ENCODE results near the gene PTPRM.

PTPRM gene

DNA sequence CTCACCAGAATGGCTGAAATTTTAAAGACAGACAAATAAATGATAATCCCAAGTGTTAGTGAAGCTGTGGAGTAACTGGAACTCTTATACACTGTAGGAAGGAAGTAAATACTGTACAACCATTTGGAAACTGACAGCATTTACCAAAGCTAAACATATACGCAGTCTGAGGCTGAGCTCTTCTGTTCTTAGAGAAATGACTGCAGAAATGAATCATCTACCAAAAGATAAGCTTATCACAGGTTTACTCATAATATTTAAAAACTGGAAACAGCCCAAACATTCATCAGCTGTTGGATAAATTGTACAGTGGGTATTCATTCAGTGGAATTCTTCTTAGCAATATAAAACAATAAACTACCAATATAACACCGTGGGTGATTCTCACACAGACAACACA lies 824.0 kb downstream of the PTPRM start:
- in situ Hi-C loops (cut with HindIII; ENCODE audit: low pct_unique_long_range_greater_than_20kb, low sequenced_read_pairs), result no loop called here
- DNase-seq (ENCODE audit: low read depth in 1 of 2, low spot score in 1 of 2), result no peak
- TF ChIP-seq JUND (IDR thresholded peaks at IDR 0.05; ENCODE audit: low read depth), result no peak

DNA sequence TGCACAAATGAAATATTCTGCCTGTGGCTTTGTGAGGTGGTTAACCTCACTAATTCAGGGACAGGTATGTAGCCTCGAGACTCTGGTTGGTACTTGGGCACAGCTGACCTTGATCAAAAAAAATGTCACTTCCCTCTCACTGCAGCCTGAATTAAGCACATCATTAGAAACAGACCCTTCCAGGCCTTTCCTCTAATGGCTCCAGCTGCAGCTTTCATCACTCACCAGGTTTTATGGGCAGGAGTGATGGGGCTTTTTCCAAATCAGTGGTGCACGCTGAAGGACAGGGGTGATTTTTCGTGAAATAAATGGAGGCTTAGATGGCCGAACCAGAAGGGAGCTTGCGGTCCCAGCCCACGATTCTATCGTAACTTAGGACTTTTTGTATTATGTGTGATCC lies 829.1 kb downstream of the PTPRM start:
- in situ Hi-C loops (cut with HindIII; ENCODE audit: low pct_unique_long_range_greater_than_20kb, low sequenced_read_pairs), result no loop called here
- DNase-seq (ENCODE audit: low read depth in 1 of 2, low spot score in 1 of 2), result no peak
- no peak for TF ChIP-seq JUND (IDR thresholded peaks at IDR 0.05; ENCODE audit: low read depth)

DNA sequence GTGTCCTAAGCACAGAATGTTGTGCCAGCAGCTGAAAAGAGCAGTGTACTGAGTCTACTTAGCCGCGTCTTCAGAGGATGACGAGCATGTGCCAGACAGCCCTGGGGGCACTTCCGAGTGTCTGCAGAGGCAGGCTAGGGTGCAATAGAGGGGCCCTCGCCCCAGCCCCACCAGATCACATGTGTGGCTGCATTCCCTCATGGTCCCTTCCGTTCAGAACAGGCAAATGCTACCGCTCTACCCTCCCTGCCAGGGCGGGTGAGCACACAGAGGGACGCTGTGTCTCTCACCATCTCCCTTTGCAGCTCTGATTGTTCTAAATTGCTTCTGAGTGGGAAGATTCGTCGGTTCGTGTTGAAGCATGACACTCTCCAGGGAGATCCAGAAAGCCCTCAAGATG lies 829.9 kb downstream of the PTPRM start:
- TF ChIP-seq JUND (IDR thresholded peaks at IDR 0.05; ENCODE audit: low read depth), result no peak
- no peak for DNase-seq (ENCODE audit: low read depth in 1 of 2, low spot score in 1 of 2)
- in situ Hi-C loops (cut with HindIII; ENCODE audit: low pct_unique_long_range_greater_than_20kb, low sequenced_read_pairs), result no loop called here

DNA sequence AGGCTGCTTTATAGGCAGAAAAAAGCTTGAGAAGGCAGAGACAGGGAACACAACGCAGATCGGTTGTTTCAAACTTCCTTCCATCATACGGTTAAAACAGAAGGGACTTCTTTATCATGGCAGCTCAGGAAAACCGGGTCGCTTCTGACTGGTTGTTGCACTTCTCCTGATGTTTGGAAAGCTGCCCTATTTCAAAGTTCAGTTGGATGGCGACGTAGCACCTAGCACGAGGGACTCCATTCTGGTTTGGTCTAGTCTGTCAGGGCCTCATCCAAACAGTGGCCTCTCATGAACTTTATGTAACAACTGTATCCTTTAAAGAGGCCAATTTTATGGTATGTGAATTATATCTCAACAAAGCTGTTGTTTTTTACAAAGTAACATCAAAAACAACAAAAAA lies 832.0 kb downstream of the PTPRM start:
- in situ Hi-C loops (cut with HindIII; ENCODE audit: low pct_unique_long_range_greater_than_20kb, low sequenced_read_pairs), result no loop called here

DNA sequence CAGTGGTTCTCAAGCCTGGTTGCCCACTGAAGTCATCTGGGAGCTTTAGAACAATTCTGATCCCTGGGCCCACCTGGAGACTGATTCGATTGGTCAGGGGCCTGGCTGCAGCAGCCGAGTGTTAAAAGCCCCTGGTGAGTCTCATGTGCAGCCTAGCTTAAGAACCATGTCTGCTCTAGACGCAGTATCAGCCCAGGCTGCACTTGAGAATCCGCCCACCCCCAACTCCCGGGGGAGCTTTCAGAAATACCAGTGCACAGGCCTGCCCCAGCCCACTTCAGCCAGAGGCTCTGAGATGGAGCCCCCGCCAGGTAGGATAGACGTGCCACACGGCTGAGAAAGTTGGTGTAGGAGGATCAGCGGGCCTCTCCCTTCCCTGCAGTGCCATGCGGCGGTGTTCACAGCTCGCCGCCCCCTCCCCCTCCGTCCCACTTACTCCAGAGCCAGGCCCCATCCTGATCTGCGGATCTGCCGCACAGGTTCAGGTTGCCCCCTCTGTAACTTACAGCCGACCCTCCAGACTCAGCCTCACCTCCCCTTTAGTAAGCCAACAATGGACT lies 833.2 kb downstream of the PTPRM start:
- in situ Hi-C loops (cut with HindIII; ENCODE audit: low pct_unique_long_range_greater_than_20kb, low sequenced_read_pairs), result no loop called here

More for the DNA sequence above, 832.0 kb downstream of the PTPRM start:
- no peak for TF ChIP-seq JUND (IDR thresholded peaks at IDR 0.05; ENCODE audit: low read depth)
- no peak for DNase-seq (ENCODE audit: low read depth in 1 of 2, low spot score in 1 of 2)

DNA sequence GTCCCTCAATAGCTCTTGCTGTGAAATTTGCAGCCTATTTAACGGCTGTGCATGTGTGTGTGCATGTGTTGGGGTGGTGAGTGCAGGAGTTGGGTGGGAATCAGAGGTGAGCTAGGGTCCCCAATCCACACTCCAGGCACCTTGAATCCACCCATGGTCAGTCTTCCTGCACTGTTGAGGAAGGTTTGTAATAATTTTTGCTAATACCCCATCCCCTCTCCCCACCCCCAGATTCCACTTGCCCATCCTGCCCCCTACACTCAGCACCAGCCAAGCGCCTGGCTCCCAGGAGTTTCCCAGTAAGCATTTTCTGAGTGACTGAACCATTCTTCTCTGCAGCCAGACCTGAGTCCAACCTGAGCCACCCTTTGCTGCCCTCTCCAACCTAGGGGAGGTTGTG lies 833.7 kb downstream of the PTPRM start:
- in situ Hi-C loops (cut with HindIII; ENCODE audit: low pct_unique_long_range_greater_than_20kb, low sequenced_read_pairs), result no loop called here
- no peak for TF ChIP-seq JUND (IDR thresholded peaks at IDR 0.05; ENCODE audit: low read depth)
- no peak for DNase-seq (ENCODE audit: low read depth in 1 of 2, low spot score in 1 of 2)

More for the DNA sequence above, 833.2 kb downstream of the PTPRM start:
- TF ChIP-seq JUND (IDR thresholded peaks at IDR 0.05; ENCODE audit: low read depth), result no peak
- DNase-seq (ENCODE audit: low read depth in 1 of 2, low spot score in 1 of 2), result no peak

DNA sequence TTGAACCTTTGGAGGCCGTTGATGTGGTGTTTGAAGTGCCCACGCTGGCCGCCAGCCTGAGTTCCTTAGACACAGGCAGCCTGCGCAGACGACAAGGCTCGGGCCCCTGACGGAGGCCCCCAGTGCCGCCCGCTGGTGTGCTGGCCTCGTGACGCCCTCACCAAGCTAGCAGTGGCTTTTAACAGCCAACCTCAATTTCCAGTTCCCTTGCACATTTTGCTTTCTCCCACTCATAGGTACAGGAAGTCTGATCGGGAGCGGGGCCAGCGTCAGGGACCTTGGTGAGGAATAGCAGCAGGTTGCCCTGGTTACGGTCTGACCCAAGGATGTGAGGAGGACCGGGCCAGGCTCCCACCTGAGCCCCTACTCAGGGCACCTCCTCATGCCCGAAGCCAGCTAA lies 834.5 kb downstream of the PTPRM start:
- in situ Hi-C loops (cut with HindIII; ENCODE audit: low pct_unique_long_range_greater_than_20kb, low sequenced_read_pairs), result no loop called here
- no peak for TF ChIP-seq JUND (IDR thresholded peaks at IDR 0.05; ENCODE audit: low read depth)
- DNase-seq (ENCODE audit: low read depth in 1 of 2, low spot score in 1 of 2), result no peak

DNA sequence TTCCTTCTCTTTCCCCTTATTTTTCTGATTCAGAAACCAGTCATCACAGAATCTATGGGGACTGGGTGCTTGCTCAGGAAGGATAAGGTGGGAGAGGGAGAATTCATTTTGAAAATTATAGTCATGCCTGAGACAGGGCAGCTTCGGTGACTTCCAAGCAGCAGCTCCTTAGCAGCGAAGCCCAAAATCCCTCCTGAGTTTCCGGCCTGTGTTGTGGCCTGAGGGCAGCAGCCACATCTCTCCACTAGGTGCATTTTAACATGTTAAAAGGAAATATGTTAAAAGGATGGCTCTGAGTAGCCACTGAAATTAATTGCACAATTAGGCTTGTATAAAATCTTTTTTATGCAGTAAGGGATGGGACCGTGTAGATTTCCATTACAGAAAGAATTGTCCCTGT lies 835.1 kb downstream of the PTPRM start:
- DNase-seq (ENCODE audit: low read depth in 1 of 2, low spot score in 1 of 2), result no peak
- no peak for TF ChIP-seq JUND (IDR thresholded peaks at IDR 0.05; ENCODE audit: low read depth)
- in situ Hi-C loops (cut with HindIII; ENCODE audit: low pct_unique_long_range_greater_than_20kb, low sequenced_read_pairs), result no loop called here

DNA sequence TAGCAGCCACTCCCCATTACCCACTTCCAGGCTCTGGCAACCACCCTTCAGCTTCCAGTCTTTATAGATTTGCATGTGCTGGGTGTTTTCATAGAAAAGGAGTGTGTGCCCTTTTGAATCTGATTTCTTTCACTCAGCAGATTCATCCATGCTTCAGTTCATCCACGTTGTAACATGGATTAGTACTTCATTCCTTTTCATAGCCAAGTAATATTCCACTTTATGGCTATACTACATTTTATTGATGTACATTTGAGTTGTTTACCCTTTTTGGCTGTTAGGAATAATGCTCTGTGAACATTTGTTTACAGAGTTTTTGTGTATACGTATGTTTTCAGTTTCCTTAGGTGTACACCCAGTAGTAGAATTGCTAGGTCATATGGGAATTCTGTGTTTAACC lies 836.6 kb downstream of the PTPRM start:
- in situ Hi-C loops (cut with HindIII; ENCODE audit: low pct_unique_long_range_greater_than_20kb, low sequenced_read_pairs), result no loop called here
- no peak for DNase-seq (ENCODE audit: low read depth in 1 of 2, low spot score in 1 of 2)

DNA sequence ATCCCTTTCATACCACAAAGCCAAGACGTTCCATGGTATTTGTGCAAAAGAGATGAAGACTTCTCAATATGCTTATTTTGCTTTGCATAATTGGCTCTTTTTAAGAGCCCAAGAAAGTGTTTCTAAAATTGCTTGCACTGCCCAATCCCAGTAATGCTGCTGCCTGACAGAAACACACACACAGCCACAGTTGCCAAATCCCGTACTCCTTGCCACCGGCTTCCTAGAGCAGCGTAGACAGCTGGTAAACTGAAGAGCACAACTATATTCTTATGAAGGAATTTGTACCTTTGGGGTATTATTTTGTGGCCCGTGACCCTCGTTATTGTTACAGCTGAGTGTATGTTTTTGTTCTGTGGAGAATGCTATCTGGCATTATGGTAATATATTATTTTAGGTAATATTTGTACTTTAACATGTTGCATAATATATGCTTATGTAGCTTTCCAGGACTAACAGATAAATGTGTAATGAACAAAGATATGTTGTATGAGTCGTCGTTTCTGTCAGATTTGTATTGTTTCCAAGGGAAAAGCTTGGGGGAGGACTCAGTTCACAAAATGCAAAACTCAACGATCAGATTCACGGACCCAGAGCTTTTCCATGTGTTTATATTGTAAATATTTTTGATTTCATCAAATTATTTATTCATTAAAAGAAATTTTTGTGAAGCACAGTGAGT lies 839.2 kb downstream of the PTPRM start:
- in situ Hi-C loops (cut with HindIII; ENCODE audit: low pct_unique_long_range_greater_than_20kb, low sequenced_read_pairs), result no loop called here
- DNase-seq (ENCODE audit: low read depth in 1 of 2, low spot score in 1 of 2), result no peak
- no peak for TF ChIP-seq JUND (IDR thresholded peaks at IDR 0.05; ENCODE audit: low read depth)

More for the DNA sequence above, 836.6 kb downstream of the PTPRM start:
- no peak for TF ChIP-seq JUND (IDR thresholded peaks at IDR 0.05; ENCODE audit: low read depth)

DNA sequence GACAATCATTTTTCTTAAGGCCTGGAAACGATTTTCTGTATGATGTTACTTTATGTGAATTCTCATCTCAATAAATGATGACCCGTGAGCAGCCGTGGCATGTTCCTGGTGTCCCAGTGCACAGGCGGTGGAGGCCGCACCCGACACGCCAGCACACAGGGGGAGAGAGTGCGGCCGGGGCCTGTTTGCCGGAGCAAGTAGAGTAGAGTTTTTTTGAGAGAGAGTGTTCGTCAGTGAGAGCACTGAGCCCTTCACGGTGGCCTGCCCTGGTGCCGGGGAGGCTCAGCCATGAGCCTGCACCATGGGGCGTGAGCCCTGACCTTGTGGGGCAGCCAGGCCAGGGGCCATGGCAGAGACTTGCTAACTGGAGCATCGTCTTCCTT lies 839.7 kb downstream of the PTPRM start:
- in situ Hi-C loops (cut with HindIII; ENCODE audit: low pct_unique_long_range_greater_than_20kb, low sequenced_read_pairs), result no loop called here
- TF ChIP-seq JUND (IDR thresholded peaks at IDR 0.05; ENCODE audit: low read depth), result no peak
- no peak for DNase-seq (ENCODE audit: low read depth in 1 of 2, low spot score in 1 of 2)

DNA sequence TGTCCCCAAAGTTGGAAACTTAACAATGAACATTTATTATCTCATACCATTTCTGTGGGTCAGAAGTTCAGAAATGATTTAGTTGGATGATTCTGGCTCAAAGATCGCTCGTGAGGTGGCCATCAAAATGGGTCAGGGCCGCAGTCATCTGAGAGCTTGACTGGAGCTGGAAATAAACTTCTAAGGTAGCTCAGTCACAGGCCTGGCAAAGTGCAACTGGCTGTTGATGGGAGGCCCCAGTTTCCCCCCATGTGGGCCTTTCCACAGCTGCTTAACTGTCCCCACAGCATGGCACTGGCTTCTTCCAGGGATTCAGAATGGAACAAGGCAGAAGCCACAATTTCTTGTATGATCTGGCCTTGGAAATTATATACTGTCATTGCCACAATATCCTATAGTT lies 842.0 kb downstream of the PTPRM start:
- no peak for DNase-seq (ENCODE audit: low read depth in 1 of 2, low spot score in 1 of 2)
- in situ Hi-C loops (cut with HindIII; ENCODE audit: low pct_unique_long_range_greater_than_20kb, low sequenced_read_pairs), result no loop called here
- no peak for TF ChIP-seq JUND (IDR thresholded peaks at IDR 0.05; ENCODE audit: low read depth)

DNA sequence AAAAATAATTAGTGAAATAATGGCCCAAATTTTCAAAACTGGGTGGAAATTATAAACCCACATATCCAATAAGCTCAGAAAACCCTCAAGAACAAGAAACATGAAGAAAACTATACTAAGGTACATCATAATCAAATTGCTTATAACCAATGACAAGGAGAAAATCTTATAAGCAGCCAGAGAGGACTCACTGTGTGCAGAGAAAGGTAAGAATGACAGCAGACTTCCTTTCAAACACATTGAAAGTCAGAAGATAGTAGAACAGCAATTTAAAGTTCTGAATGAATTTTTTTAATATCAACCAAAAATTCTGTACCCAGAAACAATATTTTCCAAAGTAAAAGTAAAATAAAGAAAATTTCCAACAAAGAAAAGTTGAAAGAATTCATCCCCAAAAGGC lies 844.4 kb downstream of the PTPRM start:
- TF ChIP-seq JUND (IDR thresholded peaks at IDR 0.05; ENCODE audit: low read depth), result no peak
- in situ Hi-C loops (cut with HindIII; ENCODE audit: low pct_unique_long_range_greater_than_20kb, low sequenced_read_pairs), result no loop called here
- no peak for DNase-seq (ENCODE audit: low read depth in 1 of 2, low spot score in 1 of 2)

DNA sequence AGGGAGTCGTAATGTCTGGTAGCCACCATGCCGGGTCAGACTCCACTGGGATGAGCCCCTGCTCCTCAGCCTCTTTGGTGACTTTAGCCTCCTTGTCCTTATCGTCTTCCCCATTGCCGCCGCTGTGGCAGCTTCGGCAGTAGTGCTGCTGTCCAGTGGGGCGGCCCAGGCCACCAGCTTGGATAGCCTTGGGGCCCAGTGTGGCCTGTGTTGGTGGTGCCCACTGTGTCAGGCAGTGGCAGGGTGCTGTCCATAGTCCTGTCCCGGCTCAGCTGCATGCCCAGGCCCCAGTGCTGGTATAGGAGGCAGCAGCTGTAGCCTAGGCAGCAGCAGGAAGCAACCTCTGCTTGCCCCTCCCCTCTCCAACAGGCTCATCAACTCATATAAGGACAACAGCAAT lies 845.0 kb downstream of the PTPRM start:
- DNase-seq (ENCODE audit: low read depth in 1 of 2, low spot score in 1 of 2), result no peak
- no peak for TF ChIP-seq JUND (IDR thresholded peaks at IDR 0.05; ENCODE audit: low read depth)
- in situ Hi-C loops (cut with HindIII; ENCODE audit: low pct_unique_long_range_greater_than_20kb, low sequenced_read_pairs), result no loop called here
